CD4-positive, CD25-positive, alpha-beta regulatory T cell (primary cell): Measurements from ENCODE around the gene GMDS. TPM values are rescaled to one million over a fixed set of nuclear protein-coding genes. Genes with fewer than 3 reads are reported as not detected.

Experiments used
- ATAC-seq, 2 donors: fragments of 150-1000 bp; cut with Tn5 transposase; one replicate each; pipeline ENCODE4 v1.10.0; 2021; ENCODE audit warnings: low read depth in 2 of 2, moderate number of reproducible peaks in 2 of 2, moderate library complexity in 1 of 2
- DNase-seq, 3 donors: peaks; one replicate each; pipeline versions ENCODE4 v3.0.0 to v3.0.0-alpha.2; 2012 to 2022; ENCODE audit warnings: mixed read lengths in 1 of 3
- H3K27ac ChIP-seq: one replicate; pipeline ENCODE4 v1.7.0; 2013; ENCODE audit warnings: mild to moderate bottlenecking, low read length; ENCODE audit not compliant: insufficient read depth, poor library complexity, severe bottlenecking
- H3K27me3 ChIP-seq: one replicate; pipeline ENCODE4 v1.7.0; 2013; ENCODE audit warnings: low read length; ENCODE audit not compliant: control insufficient read depth, insufficient read depth
- H3K36me3 ChIP-seq: one replicate; pipeline ENCODE4 v1.7.0; 2013; ENCODE audit warnings: mild to moderate bottlenecking, low read length, moderate library complexity; ENCODE audit not compliant: control insufficient read depth, insufficient read depth
- H3K4me1 ChIP-seq: 2 replicates; pipeline ENCODE4 v1.7.0; 2013; ENCODE audit warnings: mild to moderate bottlenecking, low read length; ENCODE audit not compliant: insufficient read depth, control insufficient read depth, poor library complexity, severe bottlenecking
- H3K4me3 ChIP-seq: one replicate; pipeline ENCODE4 v1.7.0; 2013; ENCODE audit warnings: low read depth, mild to moderate bottlenecking, low read length, moderate library complexity
- H3K9me3 ChIP-seq, 2 experiments: 1 replicate in 1 of 2; 2 replicates in 1 of 2; pipeline ENCODE4 v1.7.0; 2013; ENCODE audit warnings: low read length in 2 of 2, mild to moderate bottlenecking in 1 of 2, moderate library complexity in 1 of 2; ENCODE audit not compliant: control insufficient read depth in 2 of 2
- H3K27ac Mint-ChIP-seq, 3 donors: one replicate each; pipeline ENCODE4 v1.8.0; 2020 to 2022; ENCODE audit warnings: mild to moderate bottlenecking in 3 of 3, mixed read lengths in 3 of 3, moderate library complexity in 2 of 3
- H3K27me3 Mint-ChIP-seq: one replicate; pipeline ENCODE4 v1.8.0; 2022; ENCODE audit warnings: mild to moderate bottlenecking, mixed read lengths
- H3K36me3 Mint-ChIP-seq: one replicate; pipeline ENCODE4 v1.8.0; 2020; ENCODE audit warnings: mixed read lengths
- H3K4me1 Mint-ChIP-seq, 4 donors: one replicate each; pipeline ENCODE4 v1.8.0; 2020 to 2022; ENCODE audit warnings: mixed read lengths in 4 of 4, mild to moderate bottlenecking in 1 of 4
- H3K4me3 Mint-ChIP-seq, 4 donors: one replicate each; pipeline ENCODE4 v1.8.0; 2020 to 2022; ENCODE audit warnings: mild to moderate bottlenecking in 4 of 4, mixed read lengths in 4 of 4, moderate library complexity in 3 of 4
- H3K9me3 Mint-ChIP-seq, 7 donors: one replicate each; pipeline ENCODE4 v1.8.0; 2020 to 2022; ENCODE audit warnings: mixed read lengths in 7 of 7, mild to moderate bottlenecking in 3 of 7, moderate library complexity in 2 of 7
- polyA plus RNA-seq, 4 donors: library from polyadenylated mRNA; unstranded; fragments of 300-500 nt; fragmentation: Illumina TruSeq; gene quantifications; one replicate each; pipeline ENCODE4 v1.2.3, GENCODE V29; 2021
- total RNA-seq: library from RNA; stranded (reverse); gene quantifications from one replicate; pipeline ENCODE4 v1.2.3, GENCODE V29; 2022

Gene GMDS
- total and polyA plus RNA-seq, 5 donors from 2014 or later = 17.5 to 23.9 (median 20.2) TPM

GRCh38 chr6:2158596-2159271 is 86.7 kb downstream of the GMDS start:
- Histone ChIP-seq H3K27ac (no peak overlapping the region), H3K4me3 (no peak overlapping the region), H3K36me3 (no peaks in the 10 kb centered on the region), H3K9me3 (no peaks in the 10 kb centered on the region), H3K27me3 (no peaks in the 10 kb centered on the region), H3K4me1 (peaks cover 12% of the 10 kb centered on the region)
- H3K9me3 Mint-ChIP-seq = no peaks in the 10 kb centered on the region
- DNase-seq (peak in 1 of 3 donors; percentile 3), ATAC-seq (no peak)
- H3K4me1 Mint-ChIP-seq = peaks cover 34 to 40% (median 36%) of the 10 kb centered on the region in 4 donors
- H3K36me3 Mint-ChIP-seq = no peaks in the 10 kb centered on the region
- no peaks in the 10 kb centered on the region for H3K27me3 Mint-ChIP-seq
- H3K27ac Mint-ChIP-seq = peak overlapping the region in 1 of 3 donors; percentile 32
- H3K4me3 Mint-ChIP-seq = no peak overlapping the region

GRCh38 chr6:2157441-2158127 is 87.8 kb downstream of the GMDS start:
- peak; percentile 31 to 44 for ATAC-seq
- Mint-ChIP-seq H3K36me3 (no peaks in the 10 kb centered on the region), H3K9me3 (no peaks in the 10 kb centered on the region), H3K4me1 (peaks cover 25 to 31% (median 28%) of the 10 kb centered on the region in 4 donors), H3K27ac (peak overlapping the region in 1 of 3 donors; percentile 27), H3K27me3 (no peaks in the 10 kb centered on the region), H3K4me3 (peak overlapping the region in 1 of 4 donors; percentile 39)
- H3K4me1 ChIP-seq = peaks cover 12% of the 10 kb centered on the region
- DNase-seq = peak in 1 of 3 donors; percentile 4
- H3K27ac ChIP-seq = no peak overlapping the region
- no peaks in the 10 kb centered on the region for H3K36me3 ChIP-seq
- no peaks in the 10 kb centered on the region for H3K27me3 ChIP-seq
- H3K9me3 ChIP-seq = no peaks in the 10 kb centered on the region
- no peak overlapping the region for H3K4me3 ChIP-seq

- H3K27me3 Mint-ChIP-seq = no peaks in the 10 kb centered on the region
- Histone ChIP-seq H3K36me3 (no peaks in the 10 kb centered on the region), H3K4me3 (no peak overlapping the region), H3K27ac (no peak overlapping the region), H3K9me3 (no peaks in the 10 kb centered on the region), H3K4me1 (peaks cover 4% of the 10 kb centered on the region), H3K27me3 (no peaks in the 10 kb centered on the region)
- H3K27ac Mint-ChIP-seq = no peak overlapping the region
- H3K36me3 Mint-ChIP-seq = no peaks in the 10 kb centered on the region
- DNase-seq (no peak), ATAC-seq (no peak)
- peaks cover 12 to 21% (median 17%) of the 10 kb centered on the region in 4 donors for H3K4me1 Mint-ChIP-seq
- H3K4me3 Mint-ChIP-seq = no peak overlapping the region
- H3K9me3 Mint-ChIP-seq = no peaks in the 10 kb centered on the region
These were observed 90.2 kb downstream of the GMDS start for GRCh38 chr6:2155206-2155605.

- Mint-ChIP-seq H3K27me3 (no peaks in the 10 kb centered on the region), H3K27ac (no peak overlapping the region)
These were observed 95.9 kb downstream of the GMDS start for GRCh38 chr6:2149361-2150006.

DNA sequence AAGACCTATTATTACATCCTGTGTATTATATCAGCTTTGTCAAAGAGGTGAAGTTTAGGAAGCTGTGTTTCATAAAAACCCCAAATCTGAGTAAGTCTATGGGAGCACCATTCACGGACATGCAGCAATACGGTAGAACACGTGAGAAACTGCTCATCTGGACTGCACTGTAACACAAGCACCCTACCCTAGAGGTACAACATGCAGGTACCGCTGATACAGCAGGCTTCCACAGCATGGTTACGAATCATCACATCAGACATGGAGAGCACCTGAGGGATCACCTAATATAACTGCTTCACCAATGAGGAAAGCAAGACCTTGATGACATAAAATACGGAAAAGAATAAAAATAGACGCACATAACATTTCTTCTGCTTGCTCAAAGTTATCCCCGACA is 96.7 kb downstream of the GMDS start:
- Histone ChIP-seq H3K4me1 (no peaks in the 10 kb centered on the region), H3K27ac (no peak overlapping the region), H3K27me3 (no peaks in the 10 kb centered on the region), H3K9me3 (no peaks in the 10 kb centered on the region), H3K4me3 (no peak overlapping the region), H3K36me3 (no peaks in the 10 kb centered on the region)
- Mint-ChIP-seq H3K36me3 (peaks cover 5% of the 10 kb centered on the region), H3K27ac (no peak overlapping the region), H3K9me3 (no peaks in the 10 kb centered on the region), H3K27me3 (no peaks in the 10 kb centered on the region), H3K4me1 (peaks cover 0 to 4% (median 3%) of the 10 kb centered on the region in 4 donors), H3K4me3 (no peak overlapping the region)
- DNase-seq = no peak
- ATAC-seq = no peak

More at GRCh38 chr6:2149361-2150006, 95.9 kb downstream of the GMDS start:
- Mint-ChIP-seq H3K9me3 (no peaks in the 10 kb centered on the region), H3K36me3 (peaks cover 5% of the 10 kb centered on the region), H3K4me1 (peaks cover 0 to 2% (median 0%) of the 10 kb centered on the region in 4 donors), H3K4me3 (peak overlapping the region in 1 of 4 donors; percentile 25)
- ATAC-seq (no peak), DNase-seq (no peak)
- Histone ChIP-seq H3K4me1 (no peaks in the 10 kb centered on the region), H3K36me3 (no peaks in the 10 kb centered on the region), H3K27ac (no peak overlapping the region), H3K9me3 (no peaks in the 10 kb centered on the region), H3K4me3 (no peak overlapping the region), H3K27me3 (no peaks in the 10 kb centered on the region)

- no peak overlapping the region for H3K4me3 ChIP-seq
- H3K36me3 ChIP-seq = no peaks in the 10 kb centered on the region
- no peaks in the 10 kb centered on the region for H3K4me1 ChIP-seq
- Mint-ChIP-seq H3K27me3 (no peaks in the 10 kb centered on the region), H3K4me1 (peaks cover 0 to 5% (median 3%) of the 10 kb centered on the region in 4 donors), H3K36me3 (peaks cover 5% of the 10 kb centered on the region), H3K27ac (no peak overlapping the region), H3K4me3 (no peak overlapping the region), H3K9me3 (no peaks in the 10 kb centered on the region)
- no peaks in the 10 kb centered on the region for H3K27me3 ChIP-seq
- ATAC-seq = no peak
- no peak for DNase-seq
- H3K27ac ChIP-seq = no peak overlapping the region
- H3K9me3 ChIP-seq = no peaks in the 10 kb centered on the region
These were observed 97.5 kb downstream of the GMDS start for GRCh38 chr6:2147766-2148448.

DNA sequence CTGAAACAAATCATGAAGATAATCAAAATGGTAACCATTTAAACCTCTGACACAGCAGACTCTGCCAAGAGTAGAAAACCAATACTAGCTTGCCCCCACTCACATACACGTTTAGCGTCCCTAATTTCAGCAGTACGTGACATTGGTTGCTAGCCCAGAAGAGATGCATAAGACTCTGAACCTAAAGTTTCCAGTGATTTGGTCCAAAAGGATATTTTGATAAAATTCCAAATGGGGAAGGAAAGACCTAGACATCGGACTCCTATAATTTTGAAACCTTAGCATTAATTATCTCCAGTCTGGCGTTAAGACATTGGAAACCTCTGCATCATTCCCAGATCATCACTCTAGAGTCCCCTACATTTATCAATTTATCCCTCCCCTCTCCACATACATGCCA is 98.1 kb downstream of the GMDS start:
- H3K9me3 ChIP-seq = no peaks in the 10 kb centered on the region
- Mint-ChIP-seq H3K4me1 (peaks cover 0 to 5% (median 3%) of the 10 kb centered on the region in 4 donors), H3K36me3 (peaks cover 5% of the 10 kb centered on the region), H3K9me3 (no peaks in the 10 kb centered on the region), H3K27me3 (no peaks in the 10 kb centered on the region), H3K27ac (no peak overlapping the region), H3K4me3 (no peak overlapping the region)
- H3K4me3 ChIP-seq = no peak overlapping the region
- no peaks in the 10 kb centered on the region for H3K27me3 ChIP-seq
- DNase-seq = no peak
- H3K27ac ChIP-seq = no peak overlapping the region
- H3K36me3 ChIP-seq = no peaks in the 10 kb centered on the region
- no peak for ATAC-seq
- H3K4me1 ChIP-seq = no peaks in the 10 kb centered on the region
